Lower leg skin (tissue), 3 donors: ENCODE data around the gene OTUD5.

Source experiments
- CTCF ChIP-seq, 3 donors: fragments of 450-650 bp; IDR thresholded peaks; one replicate each; pipeline ENCODE4 v1.5.1; 2016; ENCODE audit warnings: antibody characterized with exemption in 3 of 3, mild to moderate bottlenecking in 3 of 3, moderate library complexity in 2 of 3
- POLR2A ChIP-seq, 2 donors: fragments of 450-650 bp; IDR thresholded peaks; one replicate each; pipeline ENCODE4 v1.6.1; 2016 to 2017; ENCODE audit warnings: antibody characterized with exemption in 2 of 2, mild to moderate bottlenecking in 1 of 2, moderate library complexity in 1 of 2

GRCh38 chrX:48997455-48997854, 40.0 kb upstream of the OTUD5 start:
- TF ChIP-seq CTCF (IDR thresholded peaks at IDR 0.05) (no peak), POLR2A (IDR thresholded peaks at IDR 0.05) (no peak)
